GM13977 (cell line): ENCODE data around the gene AGPAT3.
"Not testable (repeated sequence)": the region's sequence is repeated elsewhere in the genome, so short reads cannot be mapped to it uniquely, and the experiment has no call there.

Experiments
- DNase-seq: peaks from one replicate; pipeline ENCODE4 v3.0.0; 2012; ENCODE audit warnings: low spot score
- CTCF ChIP-seq: IDR thresholded peaks from 2 replicates; pipeline ENCODE4 v1.5.1; 2012; ENCODE audit warnings: mild to moderate bottlenecking, control low read depth; ENCODE audit not compliant: insufficient read depth; ENCODE audit errors: extremely low read depth, missing control alignments
- in situ Hi-C: fragments of 300-500 bp; cut with MboI; formaldehyde crosslinking; loops from one replicate; pipeline ENCODE4 v1.12.0; 2022; ENCODE audit warnings: low sequenced_read_pairs, low pct_unique_long_range_greater_than_20kb, mixed read lengths, inconsistent platforms; ENCODE audit not compliant: unreplicated experiment

Gene AGPAT3

GRCh38 chr21:43834146-43834905, 30.7 kb upstream of the AGPAT3 start:
- in situ Hi-C loops: no loop called here
- no peak for TF ChIP-seq CTCF
- no peak for DNase-seq

GRCh38 chr21:43835050-43835449, 30.0 kb upstream of the AGPAT3 start:
- no peak for TF ChIP-seq CTCF
- no peak for DNase-seq
- in situ Hi-C loops: no loop called here

GRCh38 chr21:43835861-43836260, 29.2 kb upstream of the AGPAT3 start:
- no peak for TF ChIP-seq CTCF
- in situ Hi-C loops: no loop called here
- DNase-seq: no peak

- in situ Hi-C loops: no loop called here
- no peak for DNase-seq
- no peak for TF ChIP-seq CTCF
Measured at GRCh38 chr21:43836616-43837015, 28.4 kb upstream of the AGPAT3 start.

DNA sequence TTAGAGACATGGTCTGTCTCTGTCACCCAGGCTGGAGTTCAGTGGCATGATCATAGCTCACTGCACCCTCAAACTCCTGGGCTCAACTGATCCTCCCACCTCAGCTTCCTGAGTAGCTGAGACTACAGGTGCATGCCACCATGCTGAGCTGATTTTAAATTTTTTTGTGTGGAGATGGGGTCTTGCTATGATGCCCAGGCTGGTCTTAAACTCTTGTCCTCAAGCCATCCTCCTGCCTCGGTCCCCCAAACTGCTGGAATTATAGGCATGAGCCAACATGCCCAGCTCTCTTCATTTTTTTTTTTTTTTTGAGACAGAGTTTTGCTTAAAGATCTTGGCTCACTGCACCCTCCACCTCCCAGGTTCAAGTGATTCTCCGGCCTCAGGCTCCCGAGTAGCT, 24.8 kb upstream of the AGPAT3 start:
- DNase-seq: no peak
- no peak for TF ChIP-seq CTCF
- in situ Hi-C loops: no loop called here

- DNase-seq: no peak
Measured at GRCh38 chr21:43842742-43843141, 22.3 kb upstream of the AGPAT3 start.

DNA sequence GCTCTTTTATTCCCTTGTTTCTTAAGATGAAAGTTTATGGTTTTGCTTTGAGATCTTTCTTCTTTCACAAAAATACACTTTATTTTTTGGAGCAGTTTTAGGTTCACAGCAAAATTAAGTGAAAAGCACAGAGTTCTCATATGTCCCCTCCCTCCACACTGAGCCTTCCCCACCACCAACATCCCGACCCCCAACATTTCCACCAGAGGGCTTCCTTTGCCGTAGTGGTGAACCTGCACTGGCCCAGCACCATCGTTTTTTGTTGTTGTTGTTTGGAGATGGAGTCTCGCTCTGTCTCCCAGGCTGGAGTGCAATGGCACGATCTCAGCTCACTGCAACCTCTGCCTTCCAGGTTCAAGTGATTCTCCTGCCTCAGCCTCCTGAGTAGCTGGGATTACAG, 20.1 kb upstream of the AGPAT3 start:
- DNase-seq, in situ Hi-C loops: not testable (repeated sequence)

More at GRCh38 chr21:43842742-43843141, 22.3 kb upstream of the AGPAT3 start:
- no peak for TF ChIP-seq CTCF
- in situ Hi-C loops: no loop called here
